ENCODE measurements around the gene KRTAP9-1.
"Not testable (repeated sequence)": the region's sequence is repeated elsewhere in the genome, so short reads cannot be mapped to it uniquely, and the experiment has no call there.

Gene KRTAP9-1, protein sequence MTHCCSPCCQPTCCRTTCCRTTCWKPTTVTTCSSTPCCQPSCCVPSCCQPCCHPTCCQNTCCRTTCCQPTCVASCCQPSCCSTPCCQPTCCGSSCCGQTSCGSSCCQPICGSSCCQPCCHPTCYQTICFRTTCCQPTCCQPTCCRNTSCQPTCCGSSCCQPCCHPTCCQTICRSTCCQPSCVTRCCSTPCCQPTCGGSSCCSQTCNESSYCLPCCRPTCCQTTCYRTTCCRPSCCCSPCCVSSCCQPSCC

DNA sequence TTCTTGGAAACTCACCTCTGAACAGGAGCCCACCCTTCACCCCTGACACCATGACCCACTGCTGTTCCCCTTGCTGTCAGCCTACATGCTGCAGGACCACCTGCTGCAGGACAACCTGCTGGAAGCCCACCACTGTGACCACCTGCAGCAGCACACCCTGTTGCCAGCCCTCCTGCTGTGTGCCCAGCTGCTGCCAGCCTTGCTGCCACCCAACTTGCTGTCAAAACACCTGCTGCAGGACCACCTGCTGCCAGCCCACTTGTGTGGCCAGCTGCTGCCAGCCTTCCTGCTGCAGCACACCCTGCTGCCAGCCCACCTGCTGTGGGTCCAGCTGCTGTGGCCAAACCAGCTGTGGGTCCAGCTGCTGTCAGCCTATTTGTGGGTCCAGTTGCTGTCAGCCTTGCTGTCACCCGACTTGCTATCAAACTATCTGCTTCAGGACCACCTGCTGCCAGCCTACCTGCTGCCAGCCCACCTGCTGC lies at the start of gene KRTAP9-1:
KRTAP9-1 (plus strand) TSS at position 51 of the 482 bp plus-strand sequence; CDS start at position 51, 0 bp downstream.
- not testable (repeated sequence) for DNase-seq

DNA sequence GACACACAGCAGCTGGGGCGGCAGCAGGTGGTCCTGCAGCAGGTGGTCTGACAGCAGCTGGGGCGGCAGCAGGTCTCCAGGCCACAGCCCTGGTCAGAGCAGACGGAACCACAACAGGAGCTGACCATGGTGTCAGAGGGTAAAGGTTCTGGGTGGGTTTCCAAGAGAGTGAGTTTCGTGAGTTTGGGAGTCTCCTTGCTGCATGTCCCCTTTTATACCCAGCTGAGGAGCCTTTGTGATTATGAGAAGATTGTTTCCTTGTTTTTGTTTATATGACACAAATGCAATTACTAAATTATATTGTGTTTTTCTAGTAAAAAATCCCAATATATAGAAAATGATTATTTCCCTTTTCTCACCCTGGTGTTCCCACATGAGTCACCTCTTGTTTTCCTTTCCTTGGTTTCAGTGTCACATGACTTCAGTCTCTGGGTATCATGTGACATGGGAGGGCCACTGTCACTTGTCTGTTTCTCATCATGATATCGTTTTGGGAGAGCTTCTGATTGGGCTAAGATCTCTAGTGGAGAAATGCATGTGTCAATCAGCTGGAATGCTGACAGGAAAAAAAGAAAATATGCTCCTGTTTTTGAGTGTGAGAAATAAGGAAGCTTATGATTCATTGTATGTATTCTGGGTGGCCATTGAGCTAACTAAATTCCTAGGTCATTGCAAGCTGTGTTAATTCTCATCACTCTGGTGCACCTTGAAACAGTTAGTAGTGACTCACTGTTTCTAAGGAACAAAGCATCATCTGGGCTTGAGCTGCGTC lies 49.1 kb upstream of the KRTAP9-1 start, which contains the start of gene KRTAP4-6:
KRTAP4-6 (minus strand) TSS at position 185 of the 772 bp plus-strand sequence; CDS start at position 128, 57 bp downstream.
- DNase-seq = no peak

DNA sequence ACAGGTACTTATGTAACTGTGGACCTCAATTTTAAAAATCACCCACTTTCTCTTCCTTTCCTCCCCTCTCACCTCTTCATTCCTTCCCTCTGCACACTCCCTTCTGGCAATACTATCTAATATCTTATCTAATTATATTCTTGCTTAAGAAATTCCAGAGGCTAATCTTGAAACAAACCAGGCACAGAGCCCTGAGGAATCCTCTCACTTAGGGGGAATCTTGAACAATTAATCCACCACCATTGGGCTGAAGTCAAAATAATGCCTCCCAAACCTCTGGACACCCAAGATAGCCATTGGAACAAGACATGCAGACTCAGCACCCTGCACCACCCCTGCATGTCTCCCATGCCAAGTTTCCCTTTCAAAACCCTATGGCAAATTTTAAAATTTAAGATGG lies 48.3 kb upstream of the KRTAP9-1 start:
- DNase-seq = no peak

DNA sequence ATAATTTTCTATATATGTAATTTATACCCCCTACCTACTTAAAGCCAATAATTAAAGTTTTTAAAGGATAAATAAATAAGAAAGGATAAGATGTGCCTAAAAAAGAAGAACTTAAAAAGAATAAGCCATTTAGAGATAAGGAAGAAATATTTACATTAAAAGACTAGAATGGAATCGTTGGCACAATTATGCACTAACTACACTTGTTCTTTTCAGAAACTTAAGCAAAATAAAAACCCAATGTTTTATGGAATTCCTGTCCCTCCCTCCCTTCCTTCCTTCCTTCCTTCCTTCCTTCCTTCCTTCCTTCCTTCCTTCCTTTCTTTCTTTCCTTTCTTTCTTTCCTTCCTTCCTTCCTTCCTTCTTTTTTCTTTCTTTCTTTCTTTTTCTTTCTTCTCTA lies 44.8 kb upstream of the KRTAP9-1 start:
- DNase-seq = no peak

DNA sequence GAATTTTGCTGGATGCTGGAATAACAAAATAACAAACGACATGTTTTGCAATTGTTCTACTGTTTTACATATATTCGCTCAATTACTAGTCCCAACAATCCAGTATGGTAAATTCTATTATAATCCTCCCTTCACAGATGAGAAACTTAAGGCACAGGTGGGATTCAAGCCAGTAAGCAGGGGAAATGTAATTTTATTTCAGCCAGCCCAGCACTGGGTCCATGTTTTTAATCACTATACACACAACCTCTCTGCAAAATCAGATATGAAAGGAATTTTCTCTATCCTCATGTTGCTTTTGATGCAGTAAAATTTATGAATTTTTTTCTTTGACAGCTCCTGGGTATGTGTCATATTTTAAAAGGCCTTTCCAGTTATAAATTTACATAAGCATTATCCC lies 44.4 kb upstream of the KRTAP9-1 start:
- no peak for DNase-seq

DNA sequence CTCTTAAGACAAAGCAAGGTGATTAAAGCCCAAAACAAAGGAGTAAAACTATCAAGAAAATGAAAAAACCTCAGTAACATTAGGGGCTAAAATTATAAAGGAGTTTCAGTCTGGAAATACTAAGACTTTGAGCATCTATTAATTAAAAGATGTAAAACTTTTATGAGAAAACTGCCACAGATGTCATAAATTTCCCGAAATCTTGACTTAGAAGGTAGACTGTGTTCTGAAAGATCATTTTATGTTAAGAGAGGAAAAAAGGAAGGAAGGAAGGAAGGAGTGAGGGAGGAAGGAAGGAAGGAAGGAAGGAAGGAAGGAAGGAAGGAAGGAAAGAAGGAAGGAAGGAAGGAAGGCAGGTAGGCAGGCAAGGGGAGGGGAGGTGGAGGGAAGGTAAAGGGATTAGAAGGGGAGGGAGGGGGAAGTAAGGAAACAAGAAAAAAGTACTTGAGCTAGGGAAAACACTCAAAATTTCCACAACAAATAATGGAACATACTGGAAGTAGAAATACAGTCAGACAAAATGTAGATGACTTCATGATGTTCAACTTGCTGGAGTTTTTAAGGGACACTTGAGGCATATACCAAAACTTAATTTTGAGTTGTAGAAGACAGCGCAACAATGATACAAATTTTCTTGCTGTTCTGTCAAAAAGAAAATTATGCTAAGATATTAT lies 42.0 kb upstream of the KRTAP9-1 start:
- DNase-seq = no peak

DNA sequence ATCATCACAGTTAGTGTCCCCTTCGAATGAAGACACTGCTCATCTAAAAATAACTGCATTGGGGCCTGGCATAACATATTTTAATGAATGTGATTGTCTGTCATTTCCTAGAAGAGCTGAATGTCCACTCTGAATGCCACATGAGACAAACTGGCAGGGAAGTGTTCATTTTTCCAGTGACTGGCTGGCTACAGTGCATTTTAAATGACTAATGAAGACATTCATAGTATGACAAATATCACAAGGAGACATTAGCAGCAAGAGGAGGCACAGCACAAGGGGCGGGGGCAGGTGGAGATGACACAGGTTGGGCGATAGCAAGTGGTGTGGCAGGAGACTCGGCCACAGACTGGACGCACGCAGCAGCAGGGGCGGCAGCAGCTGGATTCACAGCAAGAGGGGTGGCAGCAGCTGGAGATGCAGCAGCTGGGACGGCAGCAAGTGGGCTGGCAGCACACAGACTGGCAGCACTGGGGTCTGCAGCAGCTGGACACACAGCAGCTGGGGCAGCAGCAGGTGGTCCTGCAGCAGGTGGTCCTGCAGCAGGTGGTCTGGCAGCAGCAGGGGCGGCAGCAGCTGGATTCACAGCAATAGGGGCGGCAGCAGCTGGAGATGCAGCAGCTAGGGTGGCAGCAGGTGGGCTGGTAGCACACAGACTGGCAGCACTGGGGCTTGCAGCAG lies 40.6 kb upstream of the KRTAP9-1 start:
- DNase-seq = not testable (repeated sequence)

DNA sequence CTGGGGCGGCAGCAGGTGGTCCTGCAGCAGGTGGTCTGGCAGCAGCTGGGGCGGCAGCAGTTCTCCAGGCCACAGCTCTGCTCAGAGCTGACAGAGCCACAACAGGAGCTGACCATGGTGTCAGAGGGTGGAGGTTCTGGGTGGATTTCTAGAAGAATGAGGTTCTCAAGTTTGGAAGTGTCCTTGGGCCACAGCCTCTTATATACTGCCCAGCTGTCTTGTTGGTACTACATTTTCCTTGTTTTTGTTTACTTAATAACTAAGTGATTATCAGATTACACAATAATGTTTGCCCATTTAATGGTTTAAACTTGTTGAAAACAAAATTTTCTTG lies 40.1 kb upstream of the KRTAP9-1 start, which contains the start of gene KRTAP4-5:
KRTAP4-5 (minus strand) TSS at position 174 of the 334 bp plus-strand sequence; CDS start at position 116, 58 bp downstream.
- no peak for DNase-seq

DNA sequence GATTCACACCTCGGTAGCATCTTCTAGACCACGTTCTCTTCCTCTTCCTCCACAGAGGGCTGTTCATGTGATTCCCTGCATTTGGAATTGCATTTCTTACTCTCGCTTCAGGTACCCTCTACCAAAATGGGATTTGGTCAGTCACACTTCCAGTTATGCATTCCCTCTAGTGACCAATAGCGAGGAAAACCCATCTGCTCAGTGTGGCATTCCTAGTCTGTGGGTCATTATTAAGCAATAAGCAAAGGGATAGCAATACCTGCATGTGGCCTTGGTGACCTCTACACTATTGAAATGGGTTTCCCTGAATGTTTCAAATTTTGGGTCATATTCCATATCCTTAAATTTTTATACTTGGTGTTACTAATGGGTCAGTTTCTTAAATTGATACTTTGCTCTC lies 39.7 kb upstream of the KRTAP9-1 start:
- no peak for DNase-seq

DNA sequence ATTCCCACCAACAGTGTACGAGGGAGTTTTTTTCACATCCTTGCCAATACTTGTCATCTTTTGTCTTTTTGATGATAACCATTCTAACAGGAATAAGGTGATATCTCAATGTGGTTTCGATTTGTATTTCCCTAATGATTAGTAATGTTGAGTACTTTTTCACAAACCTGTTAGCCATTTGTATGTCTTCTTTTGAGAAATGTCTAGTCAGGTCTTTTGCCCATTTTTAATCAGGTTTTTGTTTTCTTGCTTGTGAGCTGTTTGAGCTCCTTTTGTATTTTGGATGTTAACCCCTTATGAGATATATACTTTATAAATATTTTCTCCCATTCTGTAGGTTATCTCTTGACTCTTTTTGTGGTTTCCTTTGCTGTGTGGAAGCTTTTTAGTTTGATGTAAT lies 38.2 kb upstream of the KRTAP9-1 start:
- no peak for DNase-seq

DNA sequence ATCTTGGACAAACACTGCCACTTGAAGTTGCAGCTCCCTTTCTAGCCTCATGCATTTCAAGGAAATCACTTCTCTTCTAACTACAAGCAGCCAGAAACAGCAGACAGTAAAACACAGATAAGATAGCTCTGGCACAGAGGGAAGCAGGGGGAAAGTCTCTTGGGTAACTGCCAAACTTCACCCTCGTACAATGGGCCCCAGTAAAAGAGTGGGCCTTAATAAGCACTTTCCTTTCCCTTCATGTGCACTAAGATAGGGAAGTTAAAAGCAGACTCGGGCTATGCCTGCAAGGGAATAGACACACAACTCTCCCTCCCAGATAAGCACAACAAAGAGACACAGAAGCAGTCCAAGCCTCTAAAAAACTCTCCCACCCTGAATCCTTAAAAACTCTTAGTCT lies 35.8 kb upstream of the KRTAP9-1 start:
- no peak for DNase-seq

DNA sequence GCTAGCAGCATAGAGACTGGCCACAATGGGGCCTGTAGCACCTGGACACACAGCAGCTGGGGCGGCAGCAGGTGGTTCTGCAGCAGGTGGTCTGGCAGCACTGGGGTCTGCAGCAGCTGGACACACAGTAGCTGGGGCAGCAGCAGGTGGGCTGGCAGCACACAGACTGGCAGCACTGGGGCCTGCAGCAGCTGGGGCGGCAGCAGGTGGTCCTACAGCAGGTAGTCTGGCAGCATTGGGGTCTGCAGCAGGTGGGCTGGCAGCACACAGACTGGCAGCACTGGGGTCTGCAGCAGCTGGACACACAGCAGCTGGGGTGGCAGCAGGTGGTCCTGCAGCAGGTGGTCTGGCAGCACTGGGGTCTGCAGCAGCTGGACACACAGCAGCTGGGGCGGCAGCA lies 29.5 kb upstream of the KRTAP9-1 start:
- DNase-seq = not testable (repeated sequence)

DNA sequence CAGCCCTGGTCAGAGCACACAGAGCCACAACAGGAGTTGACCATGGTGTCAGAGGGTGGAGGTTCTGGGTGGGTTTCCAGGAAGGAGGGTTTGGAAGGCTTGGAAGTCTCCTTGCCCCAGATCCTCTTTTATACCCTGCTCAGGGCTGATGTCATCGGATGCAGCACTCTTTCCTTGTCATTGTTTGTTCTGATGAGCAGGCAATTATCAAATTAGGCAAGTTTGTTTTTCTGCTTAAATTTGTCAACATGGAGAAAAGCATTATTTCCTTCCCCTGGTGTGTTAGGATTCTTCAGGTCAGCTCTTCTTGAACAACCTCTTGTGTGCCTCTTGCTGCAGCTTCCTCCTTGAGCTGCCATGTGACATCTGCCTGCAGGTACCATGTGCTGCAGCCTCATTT lies 29.0 kb upstream of the KRTAP9-1 start, which contains the start of gene KRTAP4-4:
KRTAP4-4 (minus strand) TSS at position 101 of the 400 bp plus-strand sequence; CDS start at position 44, 57 bp downstream.
- no peak for DNase-seq

DNA sequence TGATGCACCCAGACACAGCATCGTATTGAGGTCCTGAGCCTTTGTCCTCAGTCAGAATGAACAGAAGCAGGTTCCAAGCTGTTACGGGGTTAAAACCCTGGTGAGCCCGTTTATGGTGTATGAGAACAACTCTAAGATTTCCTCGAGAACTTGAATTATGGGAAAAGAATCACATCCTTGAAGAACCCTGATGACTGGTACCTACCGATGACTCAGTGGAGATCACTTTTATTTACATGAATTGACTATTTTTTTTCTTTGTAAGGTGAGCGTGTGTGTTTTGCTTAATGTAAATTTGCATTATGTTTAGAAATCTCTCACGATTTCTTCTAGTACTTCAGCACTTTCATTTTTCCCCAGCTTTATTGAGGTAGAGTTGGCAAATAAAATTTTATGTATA lies 25.9 kb upstream of the KRTAP9-1 start:
- no peak for DNase-seq

DNA sequence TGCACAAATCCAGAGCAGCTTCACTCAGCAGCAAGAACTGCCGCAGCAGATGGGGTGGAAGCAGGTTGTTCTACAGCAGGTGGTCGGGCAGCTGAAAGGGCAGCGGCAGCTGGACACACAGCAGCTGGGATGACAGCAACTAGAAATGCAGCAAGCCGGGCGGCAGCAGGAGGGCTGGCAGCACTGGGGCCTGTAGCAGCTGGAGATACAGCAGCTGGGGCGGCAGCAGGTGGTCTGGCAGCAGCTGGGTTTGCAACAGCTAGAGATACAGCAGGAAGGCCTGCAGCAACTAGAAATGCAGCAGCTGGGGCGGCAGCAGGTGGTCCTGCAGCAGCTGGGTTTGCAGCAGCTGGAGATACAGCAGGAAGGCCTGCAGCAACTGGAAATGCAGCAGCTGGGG lies 22.1 kb upstream of the KRTAP9-1 start:
- no peak for DNase-seq

DNA sequence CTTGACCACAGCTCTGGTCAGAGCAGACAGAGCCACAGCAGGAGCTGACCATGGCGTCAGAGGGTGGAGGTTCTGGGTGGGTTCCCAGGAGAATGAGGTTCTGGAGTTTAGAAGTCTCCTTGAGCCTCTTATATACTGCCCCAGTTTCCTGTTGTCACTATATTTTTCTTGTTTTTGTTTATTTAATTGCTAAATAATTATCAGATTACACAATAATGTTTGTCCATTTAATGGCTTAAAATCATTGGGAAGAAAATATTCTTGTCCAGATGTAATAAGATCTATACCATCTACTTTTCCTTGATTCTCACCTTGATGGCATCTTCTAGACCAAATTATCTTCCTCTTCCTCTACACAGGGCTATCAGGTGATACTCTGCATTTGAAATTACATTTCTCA lies 21.6 kb upstream of the KRTAP9-1 start, which contains the start of gene KRTAP4-3:
KRTAP4-3 (minus strand) TSS at position 101 of the 400 bp plus-strand sequence; CDS start at position 52, 49 bp downstream.
- DNase-seq = no peak

DNA sequence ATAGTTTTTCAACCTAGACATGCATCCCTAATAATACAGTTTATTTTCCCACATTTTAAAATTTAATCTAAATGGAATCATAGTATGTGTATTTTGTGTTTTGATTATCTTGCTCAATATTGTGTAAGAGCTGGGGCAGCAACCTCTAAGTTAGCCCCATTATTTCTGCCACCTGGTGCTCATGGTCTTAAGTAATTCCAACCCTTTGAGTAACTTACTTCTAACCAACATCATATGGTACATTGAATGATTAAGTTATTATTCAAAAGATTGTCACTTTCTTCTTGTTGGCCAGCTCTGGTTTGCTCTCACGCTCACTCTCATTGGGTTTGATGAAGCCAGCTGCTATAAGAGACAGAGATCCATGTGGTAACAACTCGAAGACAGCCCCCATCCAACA lies 17.8 kb upstream of the KRTAP9-1 start:
- no peak for DNase-seq

DNA sequence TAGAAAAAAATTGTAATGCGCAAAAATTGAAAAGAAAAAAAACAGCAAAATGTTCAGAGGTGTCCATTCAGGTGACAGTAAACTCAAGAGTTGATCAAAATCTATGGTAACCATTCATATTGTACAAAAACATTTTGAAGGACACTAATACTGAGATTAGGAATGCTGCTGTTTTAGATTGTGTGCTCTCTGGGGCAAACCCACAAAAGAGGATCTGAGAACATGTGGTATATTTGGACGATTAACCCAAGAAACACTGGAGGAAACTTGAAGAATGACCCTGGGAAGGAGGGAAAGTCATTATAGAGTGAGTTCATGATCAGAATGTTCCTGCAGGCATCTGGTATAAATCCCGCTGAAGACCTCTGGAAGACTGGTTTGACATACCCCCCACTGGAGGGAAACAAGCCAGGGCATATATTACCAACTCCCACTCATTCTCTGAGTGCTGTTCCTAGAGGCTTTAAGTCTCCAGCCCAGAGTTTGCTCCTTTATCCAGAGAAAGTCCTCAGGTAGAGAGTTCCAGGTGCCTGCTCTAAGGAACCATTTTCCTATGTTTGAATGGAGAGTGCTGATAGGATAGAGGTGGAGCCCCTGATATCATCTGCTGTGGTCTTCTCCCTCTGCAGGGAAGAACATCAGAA lies 12.8 kb upstream of the KRTAP9-1 start:
- DNase-seq = no peak

DNA sequence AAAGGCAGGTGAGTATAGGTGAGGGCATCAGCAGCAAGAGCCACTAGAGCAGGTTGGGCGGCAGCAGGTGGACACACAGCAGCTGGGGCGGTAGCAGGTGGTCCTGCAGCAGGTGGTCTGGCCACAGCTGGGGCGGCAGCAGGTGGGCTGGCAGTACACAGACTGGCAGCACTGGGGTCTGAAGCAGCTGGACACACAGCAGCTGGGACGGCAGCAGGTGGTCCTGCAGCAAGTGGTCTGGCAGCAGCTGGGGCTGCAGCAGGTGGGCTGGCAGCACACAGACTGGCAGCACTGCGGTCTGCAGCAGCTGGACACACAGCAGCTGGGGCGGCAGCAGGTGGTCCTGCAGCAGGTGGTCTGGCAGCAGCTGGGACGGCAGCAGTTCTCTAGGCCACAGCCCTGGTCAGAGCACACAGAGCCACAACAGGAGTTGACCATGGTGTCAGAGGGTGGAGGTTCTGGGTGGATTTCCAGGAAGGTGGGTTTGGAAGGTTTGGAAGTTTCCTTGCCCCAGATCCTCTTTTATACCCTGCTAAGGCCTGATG lies 11.9 kb upstream of the KRTAP9-1 start, which contains the start of gene KRTAP4-2:
KRTAP4-2 (minus strand) TSS at position 495 of the 545 bp plus-strand sequence; CDS start at position 438, 57 bp downstream.
- DNase-seq = no peak

DNA sequence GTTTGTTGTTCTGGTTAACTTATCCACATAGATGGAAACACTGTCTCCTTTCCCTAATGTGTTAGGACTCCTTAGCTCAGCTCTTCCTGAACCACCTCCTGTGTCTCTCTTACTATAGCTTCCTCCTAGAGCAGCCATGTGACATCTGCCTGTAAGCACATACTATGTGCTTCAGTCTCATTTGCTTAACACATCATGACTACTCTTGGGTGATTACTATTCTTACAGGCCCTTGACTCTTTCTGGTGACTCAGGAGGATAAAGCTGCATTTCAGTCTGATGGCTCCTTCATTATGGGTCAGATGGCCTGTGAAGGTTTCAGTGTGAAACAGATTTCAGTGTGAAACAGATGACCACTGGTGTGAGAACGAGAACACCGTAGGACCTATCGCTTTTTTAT lies 11.3 kb upstream of the KRTAP9-1 start:
- no peak for DNase-seq

DNA sequence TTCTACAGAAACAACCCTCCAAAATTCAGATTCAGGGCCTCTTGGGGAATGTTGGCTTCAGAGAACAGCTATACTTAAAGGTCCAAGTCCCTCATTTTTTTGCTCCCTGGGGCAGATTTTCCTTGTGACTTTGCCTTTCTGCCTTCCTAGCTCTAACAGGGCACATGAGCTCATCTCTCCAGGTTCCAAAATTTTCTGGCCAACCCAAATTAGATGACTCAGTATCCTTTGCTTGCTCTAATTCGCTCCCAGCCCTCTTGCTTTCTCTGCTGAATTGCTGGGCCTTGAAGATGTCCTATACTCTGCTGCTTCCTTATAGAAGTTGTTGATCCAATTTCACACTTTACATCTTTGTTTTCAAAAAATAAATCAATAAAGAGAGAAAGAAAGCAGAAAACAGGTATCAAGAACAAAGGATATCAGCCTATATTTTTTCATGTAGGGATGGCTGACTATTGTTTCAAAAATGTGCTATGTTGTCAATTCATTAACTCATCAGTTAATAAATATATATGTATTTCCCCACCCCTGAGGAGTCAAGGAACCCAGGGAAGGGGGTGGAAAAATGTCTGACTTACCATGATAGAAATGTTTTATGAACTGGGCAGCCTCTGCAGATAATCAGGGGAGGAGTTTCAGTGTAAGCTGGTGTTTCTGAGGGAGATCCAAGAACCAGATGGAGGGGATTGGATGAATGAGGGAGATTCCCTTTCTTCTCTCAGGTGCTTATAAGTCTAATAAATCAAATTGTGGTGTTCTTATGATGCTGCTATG lies 10.7 kb upstream of the KRTAP9-1 start:
- DNase-seq = no peak
